T-cell (primary cell): ENCODE measurements around the gene ARL8A. TPM values are rescaled to one million over a fixed set of nuclear protein-coding genes. Genes with fewer than 3 reads are reported as not detected.

Source experiments
- ATAC-seq, 4 experiments: fragments of 200-7000 bp in 3 of 4; fragments of 150-1000 bp in 1 of 4; cut with Tn5 transposase; replicated peaks in 1 of 4; 1 replicate in 3 of 4; 2 replicates in 1 of 4; pipeline ENCODE4 v1.10.0; 2021; ENCODE audit warnings: moderate library complexity in 3 of 4, mild to moderate bottlenecking in 2 of 4, moderate number of reproducible peaks in 1 of 4
- CTCF ChIA-PET, 2 donors: fragments of 300-600 bp; sonication (Branson Sonifier 250); formaldehyde crosslinking; loops; one replicate each; lab custom pipeline; 2022; ENCODE audit warnings: antibody characterized with exemption in 2 of 2; lab: Charles Lee
- POLR2A ChIA-PET, 2 donors: fragments of 300-600 bp; sonication (Branson Sonifier 250); formaldehyde crosslinking; loops; one replicate each; lab custom pipeline; 2022; ENCODE audit warnings: antibody characterized with exemption in 2 of 2; lab: Charles Lee
- DNase-seq, 35 experiments: peaks; one replicate each; pipeline versions ENCODE4 v3.0.0 to v3.0.0-alpha.2; 2013 to 2023
- H3K27ac ChIP-seq: one replicate; pipeline ENCODE4 v1.5.1; 2013; ENCODE audit warnings: low read length
- H3K27me3 ChIP-seq, 2 experiments: replicated peaks in 1 of 2; 1 replicate in 1 of 2; 2 replicates in 1 of 2; pipeline versions ENCODE4 v1.6.1 to v1.7.0; 2013; ENCODE audit warnings: low read length in 1 of 2, mixed read lengths in 1 of 2; ENCODE audit not compliant: control insufficient read depth in 2 of 2, insufficient read depth in 2 of 2; ENCODE audit errors: extremely low read depth in 1 of 2
- H3K36me3 ChIP-seq, 2 donors: 1 replicate in 1 of 2; 2 replicates in 1 of 2; pipeline versions ENCODE4 v1.6.1 to v1.7.0; 2013; ENCODE audit warnings: low read length in 1 of 2; ENCODE audit not compliant: control insufficient read depth in 2 of 2, insufficient read depth in 1 of 2; ENCODE audit errors: extremely low read depth in 1 of 2
- H3K4me1 ChIP-seq, 2 experiments: 1 replicate in 1 of 2; 2 replicates in 1 of 2; pipeline versions ENCODE4 v1.6.1 to v1.7.0; 2013; ENCODE audit warnings: low read length in 2 of 2, mixed read lengths in 1 of 2; ENCODE audit not compliant: insufficient read depth in 2 of 2, control insufficient read depth in 1 of 2; ENCODE audit errors: extremely low read depth in 1 of 2
- H3K4me3 ChIP-seq, 2 donors: 1 replicate in 1 of 2; 2 replicates in 1 of 2; pipeline versions ENCODE4 v1.5.1 to v1.7.0; 2013; ENCODE audit warnings: mild to moderate bottlenecking in 2 of 2, low read length in 1 of 2, moderate library complexity in 1 of 2; ENCODE audit not compliant: control insufficient read depth in 1 of 2; ENCODE audit errors: extremely low read depth in 1 of 2
- H3K9me3 ChIP-seq: 2 replicates; pipeline ENCODE4 v1.7.0; 2013
- H3K27ac Mint-ChIP-seq, 2 donors: one replicate each; pipeline ENCODE4 v1.8.0; 2020 to 2021; ENCODE audit warnings: mild to moderate bottlenecking in 2 of 2, mixed read lengths in 2 of 2
- H3K27me3 Mint-ChIP-seq, 2 donors: one replicate each; pipeline ENCODE4 v1.8.0; 2021 to 2022; ENCODE audit warnings: mixed read lengths in 2 of 2
- H3K36me3 Mint-ChIP-seq: one replicate; pipeline ENCODE4 v1.8.0; 2021; ENCODE audit warnings: mixed read lengths
- H3K4me1 Mint-ChIP-seq, 3 donors: one replicate each; pipeline ENCODE4 v1.8.0; 2020 to 2022; ENCODE audit warnings: mixed read lengths in 3 of 3, mild to moderate bottlenecking in 1 of 3
- H3K4me3 Mint-ChIP-seq, 3 donors: one replicate each; pipeline ENCODE4 v1.8.0; 2020 to 2022; ENCODE audit warnings: mild to moderate bottlenecking in 3 of 3, mixed read lengths in 3 of 3, moderate library complexity in 3 of 3
- H3K9me3 Mint-ChIP-seq, 3 donors: one replicate each; pipeline ENCODE4 v1.8.0; 2020 to 2022; ENCODE audit warnings: mixed read lengths in 3 of 3
- WGBS: methylation state at CpG from one replicate; pipeline ENCODE4 v1.1.5; 2013; ENCODE audit warnings: missing lambda C conversion rate; ENCODE audit not compliant: insufficient coverage; 5-methylcytosine and 5-hydroxymethylcytosine counted together
- total RNA-seq, 35 experiments: library from RNA in 6 of 35; stranded (reverse) in 6 of 35; fragments of 120-200 nt in 1 of 35; gene quantifications; one replicate each; pipeline versions ENCODE4 v1.2.1 to v1.2.4 and lab custom pipeline; 2013 to 2026

ARL8A gene
- total RNA-seq, 5 donors from 2014 or later (not counting 1 experiment from before 2014, with no cell fraction given), result 37.8 to 70.2 (median 50.9) TPM

GRCh38 chr1:202084791-202085681 is 59.5 kb downstream of the ARL8A start:
- H3K27ac Mint-ChIP-seq, result no peak overlapping the region
- ATAC-seq, result no peak

More at GRCh38 chr1:202084791-202085681, 59.5 kb downstream of the ARL8A start:
- WGBS, result 59% methylated on average over 12 of the region's 16 CpGs
- H3K27ac ChIP-seq, result no peak overlapping the region
- Mint-ChIP-seq H3K36me3 (no peaks in the 10 kb centered on the region), H3K9me3 (no peaks in the 10 kb centered on the region), H3K27me3 (peaks cover 2 to 3% of the 10 kb centered on the region in 2 donors), H3K4me1 (no peaks in the 10 kb centered on the region), H3K4me3 (no peak overlapping the region)
- peaks cover 0 to 5% of the 10 kb centered on the region in 2 experiments for H3K27me3 ChIP-seq
- no peaks in the 10 kb centered on the region for H3K4me1 ChIP-seq
- ChIA-PET CTCF (no interaction called here), POLR2A (interaction anchor here in 1 of 2 donors (0.6 kb wide), 1 partner anchor 213 kb away, joined by 5 read pairs; no protein-coding TSS in a partner anchor)
- no peaks in the 10 kb centered on the region for H3K36me3 ChIP-seq
- H3K9me3 ChIP-seq, result no peaks in the 10 kb centered on the region
- no peak overlapping the region for H3K4me3 ChIP-seq
- DNase-seq, result no peak

Other genes with a start within 250 kb of the ARL8A start
- gene LMOD1, start 198.2 kb downstream of the ARL8A start, total RNA-seq, result under 1 TPM in 3 of 5 donors, not detected in 2; 0.10 to 0.29 (median 0.16) TPM
- 10 to 100 TPM; 28.7 to 37.6 (median 29.9) TPM for gene TIMM17A, start 189.2 kb downstream of the ARL8A start, total RNA-seq
- gene RNPEP, start 162.1 kb downstream of the ARL8A start, total RNA-seq, result 10 to 100 TPM; 20.1 to 30.4 (median 23.9) TPM
- gene ELF3, start 134.2 kb downstream of the ARL8A start, total RNA-seq, result 1 to 10 TPM in 4 of 5 donors, under 1 TPM in 1; 0.90 to 3.7 (median 1.5) TPM
- not detected for gene GPR37L1, start 21.8 kb downstream of the ARL8A start, total RNA-seq
- gene PTPN7, start 15.9 kb upstream of the ARL8A start, total RNA-seq, result 100 to 1,000 TPM in 1 of 5 donors, 10 to 100 TPM in 4; 67.1 to 124 (median 71.7) TPM
- 10 to 100 TPM in 1 of 5 donors, 1 to 10 TPM in 3, under 1 TPM in 1; 0.58 to 13.1 (median 1.8) TPM for gene LGR6, start 49.1 kb upstream of the ARL8A start, total RNA-seq
- 1 to 10 TPM; 1.6 to 4.7 (median 3.4) TPM for gene UBE2T, start 197.2 kb upstream of the ARL8A start, total RNA-seq
- gene PPP1R12B, start 204.0 kb upstream of the ARL8A start, total RNA-seq, result 10 to 100 TPM; 24.3 to 40.9 (median 27.0) TPM